ENCODE results near the gene ENOX1. TPM values are rescaled to one million over a fixed set of nuclear protein-coding genes. Genes with fewer than 3 reads are reported as not detected.

ENOX1 gene
- total RNA-seq, 1 donor from 2014 or later = 8.7 TPM

DNA sequence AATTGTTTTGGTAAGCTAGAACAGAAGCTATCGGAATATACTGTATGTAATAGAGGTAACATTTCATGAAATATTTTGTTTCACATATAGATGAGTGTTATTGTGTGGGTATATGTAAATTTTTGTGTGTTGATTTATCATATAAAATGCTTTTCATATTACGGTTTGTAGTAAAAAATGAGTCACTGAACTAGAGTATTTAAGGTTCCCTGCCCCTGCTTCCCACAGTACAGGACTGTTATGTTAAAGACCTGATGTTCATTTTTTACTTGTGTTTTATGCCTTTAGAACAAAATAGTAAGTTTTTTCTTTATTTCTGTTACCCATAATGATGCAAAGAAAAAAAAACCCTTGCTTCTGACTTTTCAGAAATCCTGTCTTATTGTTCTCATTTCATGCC lies 243.4 kb downstream of the ENOX1 start:
- H3K27me3 Mint-ChIP-seq (ENCODE audit: unreplicated experiment) = peaks cover 2% of the 10 kb centered on the region
- TF ChIP-seq, protein P1, sequence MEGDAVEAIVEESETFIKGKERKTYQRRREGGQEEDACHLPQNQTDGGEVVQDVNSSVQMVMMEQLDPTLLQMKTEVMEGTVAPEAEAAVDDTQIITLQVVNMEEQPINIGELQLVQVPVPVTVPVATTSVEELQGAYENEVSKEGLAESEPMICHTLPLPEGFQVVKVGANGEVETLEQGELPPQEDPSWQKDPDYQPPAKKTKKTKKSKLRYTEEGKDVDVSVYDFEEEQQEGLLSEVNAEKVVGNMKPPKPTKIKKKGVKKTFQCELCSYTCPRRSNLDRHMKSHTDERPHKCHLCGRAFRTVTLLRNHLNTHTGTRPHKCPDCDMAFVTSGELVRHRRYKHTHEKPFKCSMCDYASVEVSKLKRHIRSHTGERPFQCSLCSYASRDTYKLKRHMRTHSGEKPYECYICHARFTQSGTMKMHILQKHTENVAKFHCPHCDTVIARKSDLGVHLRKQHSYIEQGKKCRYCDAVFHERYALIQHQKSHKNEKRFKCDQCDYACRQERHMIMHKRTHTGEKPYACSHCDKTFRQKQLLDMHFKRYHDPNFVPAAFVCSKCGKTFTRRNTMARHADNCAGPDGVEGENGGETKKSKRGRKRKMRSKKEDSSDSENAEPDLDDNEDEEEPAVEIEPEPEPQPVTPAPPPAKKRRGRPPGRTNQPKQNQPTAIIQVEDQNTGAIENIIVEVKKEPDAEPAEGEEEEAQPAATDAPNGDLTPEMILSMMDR (IDR thresholded peaks at IDR 0.05; ENCODE audit: partially characterized antibody, unreplicated experiment) = no peak
- no peak overlapping the region for H3K4me3 Mint-ChIP-seq (ENCODE audit: unreplicated experiment)
- H3K4me1 Mint-ChIP-seq (ENCODE audit: low read depth, unreplicated experiment) = no peaks in the 10 kb centered on the region
- no peak overlapping the region for H3K27ac Mint-ChIP-seq (ENCODE audit: unreplicated experiment)
- DNase-seq = no peak
- H3K36me3 Mint-ChIP-seq (ENCODE audit: unreplicated experiment) = peaks cover 7% of the 10 kb centered on the region
- peaks cover 2% of the 10 kb centered on the region for H3K9me3 Mint-ChIP-seq (ENCODE audit: unreplicated experiment)

DNA sequence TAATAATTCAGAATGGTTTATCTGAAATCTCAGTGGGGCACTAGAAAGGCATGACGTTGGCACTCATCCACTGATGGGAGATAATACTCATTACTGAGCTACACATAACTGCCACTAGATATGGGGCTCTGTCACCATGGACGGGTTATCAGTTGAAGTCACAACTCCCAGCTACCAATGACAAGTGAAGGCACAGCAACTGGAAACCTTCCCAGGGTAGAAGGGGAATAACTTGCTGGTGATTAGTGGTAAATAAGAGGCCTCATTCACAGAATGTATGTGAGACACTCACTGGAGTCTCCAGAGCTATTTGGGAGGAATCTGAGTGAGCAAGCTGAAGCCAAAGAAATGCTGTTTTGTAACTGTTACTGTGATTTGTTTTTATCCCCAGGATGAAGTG lies 249.6 kb downstream of the ENOX1 start:
- no peak for DNase-seq
- peaks cover 2% of the 10 kb centered on the region for H3K9me3 Mint-ChIP-seq (ENCODE audit: unreplicated experiment)
- H3K4me1 Mint-ChIP-seq (ENCODE audit: low read depth, unreplicated experiment) = no peaks in the 10 kb centered on the region
- no peaks in the 10 kb centered on the region for H3K27me3 Mint-ChIP-seq (ENCODE audit: unreplicated experiment)
- TF ChIP-seq, protein P1 (IDR thresholded peaks at IDR 0.05; ENCODE audit: partially characterized antibody, unreplicated experiment) = no peak
- H3K27ac Mint-ChIP-seq (ENCODE audit: unreplicated experiment) = no peak overlapping the region
- H3K36me3 Mint-ChIP-seq (ENCODE audit: unreplicated experiment) = peaks cover 10% of the 10 kb centered on the region
- no peak overlapping the region for H3K4me3 Mint-ChIP-seq (ENCODE audit: unreplicated experiment)

DNA sequence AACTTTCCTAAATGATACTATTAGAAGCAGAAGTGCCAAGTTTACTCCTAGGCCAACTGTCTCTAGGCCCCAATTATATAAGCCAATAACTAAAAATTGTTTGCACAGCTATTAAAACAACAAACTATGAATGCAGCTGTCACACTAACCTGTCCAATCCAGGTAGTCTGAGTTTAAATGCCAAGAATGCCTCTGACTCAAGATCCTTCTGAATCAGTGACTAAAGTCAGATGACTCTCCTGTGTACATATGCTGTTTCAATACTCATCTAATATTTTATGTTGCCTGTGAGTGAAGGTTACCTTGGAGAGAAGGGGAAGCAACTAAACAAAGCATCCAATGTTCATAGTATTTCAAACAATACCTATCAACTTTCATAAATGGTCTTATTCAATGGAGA lies 257.0 kb downstream of the ENOX1 start:
- Mint-ChIP-seq H3K27ac (ENCODE audit: unreplicated experiment) (no peak overlapping the region), H3K36me3 (ENCODE audit: unreplicated experiment) (peaks cover 3% of the 10 kb centered on the region), H3K9me3 (ENCODE audit: unreplicated experiment) (no peaks in the 10 kb centered on the region), H3K4me1 (ENCODE audit: low read depth, unreplicated experiment) (no peaks in the 10 kb centered on the region), H3K4me3 (ENCODE audit: unreplicated experiment) (no peak overlapping the region), H3K27me3 (ENCODE audit: unreplicated experiment) (no peaks in the 10 kb centered on the region)
- TF ChIP-seq, protein P1 (IDR thresholded peaks at IDR 0.05; ENCODE audit: partially characterized antibody, unreplicated experiment) = no peak
- DNase-seq = no peak

DNA sequence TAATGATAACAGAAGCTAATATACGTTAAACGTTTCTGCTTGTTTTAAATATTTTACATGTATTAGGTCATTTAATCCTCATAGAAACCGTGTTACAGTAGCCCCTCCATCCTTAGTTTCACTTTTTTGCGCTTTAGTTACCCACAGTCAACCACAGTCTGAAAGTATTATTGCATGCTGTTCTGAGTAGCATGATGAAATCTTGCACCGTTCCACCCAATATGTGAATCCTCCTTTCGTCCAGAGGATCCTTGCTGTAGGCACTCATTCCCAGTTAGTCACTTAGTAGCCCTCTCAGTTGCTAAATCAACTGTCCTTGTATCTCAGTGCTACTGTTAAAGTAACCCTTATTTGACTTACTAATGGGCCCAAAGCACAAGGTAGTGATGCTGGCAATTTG lies 257.8 kb downstream of the ENOX1 start:
- no peak overlapping the region for H3K27ac Mint-ChIP-seq (ENCODE audit: unreplicated experiment)
- TF ChIP-seq, protein P1 (IDR thresholded peaks at IDR 0.05; ENCODE audit: partially characterized antibody, unreplicated experiment) = no peak
- H3K4me3 Mint-ChIP-seq (ENCODE audit: unreplicated experiment) = no peak overlapping the region

DNA sequence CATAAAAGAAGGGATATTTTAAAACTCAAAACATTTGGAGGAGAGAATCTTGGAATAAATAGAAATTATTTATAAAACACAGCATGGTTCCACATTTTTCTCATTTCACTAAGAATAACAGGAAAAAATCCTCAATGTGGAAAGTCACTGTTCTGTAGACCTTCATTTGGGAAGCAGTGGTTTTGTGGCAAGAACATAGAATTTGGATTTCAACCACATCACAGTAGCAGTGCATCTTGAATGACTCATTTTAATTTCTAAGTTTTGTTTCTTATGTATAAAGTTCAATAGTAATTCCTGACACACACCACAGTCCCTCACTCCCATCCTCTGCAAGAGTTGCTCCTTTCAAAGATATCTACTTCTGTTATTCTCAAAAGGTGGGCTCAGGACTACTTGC lies 264.0 kb downstream of the ENOX1 start:
- Mint-ChIP-seq H3K4me3 (ENCODE audit: unreplicated experiment) (no peak overlapping the region), H3K27me3 (ENCODE audit: unreplicated experiment) (peaks cover 2% of the 10 kb centered on the region), H3K4me1 (ENCODE audit: low read depth, unreplicated experiment) (no peaks in the 10 kb centered on the region), H3K9me3 (ENCODE audit: unreplicated experiment) (peaks cover 3% of the 10 kb centered on the region), H3K27ac (ENCODE audit: unreplicated experiment) (no peak overlapping the region), H3K36me3 (ENCODE audit: unreplicated experiment) (peaks cover 14% of the 10 kb centered on the region)
- TF ChIP-seq, protein P1 (IDR thresholded peaks at IDR 0.05; ENCODE audit: partially characterized antibody, unreplicated experiment) = no peak
- no peak for DNase-seq

More for the DNA sequence above, 257.8 kb downstream of the ENOX1 start:
- Mint-ChIP-seq H3K36me3 (ENCODE audit: unreplicated experiment) (peaks cover 11% of the 10 kb centered on the region), H3K27me3 (ENCODE audit: unreplicated experiment) (peaks cover 2% of the 10 kb centered on the region), H3K9me3 (ENCODE audit: unreplicated experiment) (peaks cover 3% of the 10 kb centered on the region), H3K4me1 (ENCODE audit: low read depth, unreplicated experiment) (no peaks in the 10 kb centered on the region)
- DNase-seq = no peak
